ENCODE measurements around the gene SH3PXD2B. TPM values are rescaled to one million over a fixed set of nuclear protein-coding genes. Genes with fewer than 3 reads are reported as not detected.
A peak's percentile ranks its signal among the peaks of the same experiment; 100 is the strongest.
"Not testable (repeated sequence)": the region's sequence is repeated elsewhere in the genome, so short reads cannot be mapped to it uniquely, and the experiment has no call there.

SH3PXD2B gene
- total RNA-seq, 1 donor from 2014 or later: 30.9 TPM

DNA sequence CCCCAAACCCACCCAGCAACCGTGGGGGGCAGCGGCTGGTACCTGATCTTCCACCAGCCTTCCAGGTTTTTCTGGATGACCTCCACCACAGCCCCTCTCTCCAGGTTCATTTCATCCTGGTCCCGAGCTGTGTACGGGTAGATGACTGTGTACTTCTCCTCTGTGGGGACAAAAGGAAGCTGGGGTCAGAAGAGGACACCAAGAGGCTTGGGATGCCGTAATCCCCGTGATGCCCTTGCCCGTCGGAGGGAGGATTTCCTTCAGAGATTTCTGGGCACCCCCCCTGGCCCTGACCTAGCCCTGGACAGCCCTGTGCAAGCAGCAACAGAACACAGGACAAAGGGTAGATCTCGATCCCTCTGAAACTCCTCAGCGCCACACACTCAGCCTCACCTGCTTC, 100.5 kb downstream of the SH3PXD2B start:
- peaks cover 14% of the 10 kb centered on the region for H3K4me1 ChIP-seq
- TF ChIP-seq, protein P1, sequence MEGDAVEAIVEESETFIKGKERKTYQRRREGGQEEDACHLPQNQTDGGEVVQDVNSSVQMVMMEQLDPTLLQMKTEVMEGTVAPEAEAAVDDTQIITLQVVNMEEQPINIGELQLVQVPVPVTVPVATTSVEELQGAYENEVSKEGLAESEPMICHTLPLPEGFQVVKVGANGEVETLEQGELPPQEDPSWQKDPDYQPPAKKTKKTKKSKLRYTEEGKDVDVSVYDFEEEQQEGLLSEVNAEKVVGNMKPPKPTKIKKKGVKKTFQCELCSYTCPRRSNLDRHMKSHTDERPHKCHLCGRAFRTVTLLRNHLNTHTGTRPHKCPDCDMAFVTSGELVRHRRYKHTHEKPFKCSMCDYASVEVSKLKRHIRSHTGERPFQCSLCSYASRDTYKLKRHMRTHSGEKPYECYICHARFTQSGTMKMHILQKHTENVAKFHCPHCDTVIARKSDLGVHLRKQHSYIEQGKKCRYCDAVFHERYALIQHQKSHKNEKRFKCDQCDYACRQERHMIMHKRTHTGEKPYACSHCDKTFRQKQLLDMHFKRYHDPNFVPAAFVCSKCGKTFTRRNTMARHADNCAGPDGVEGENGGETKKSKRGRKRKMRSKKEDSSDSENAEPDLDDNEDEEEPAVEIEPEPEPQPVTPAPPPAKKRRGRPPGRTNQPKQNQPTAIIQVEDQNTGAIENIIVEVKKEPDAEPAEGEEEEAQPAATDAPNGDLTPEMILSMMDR (IDR thresholded peaks at IDR 0.05): no peak
- no peak for TF ChIP-seq POLR2A (IDR thresholded peaks at IDR 0.05)
- TF ChIP-seq POLR2AphosphoS5 (IDR thresholded peaks at IDR 0.05; ENCODE audit: insufficient read depth in 1 of 2, low read depth in 1 of 2): no peak
- peaks cover 0 to 63% of the 10 kb centered on the region in 2 donors for H3K36me3 ChIP-seq
- intact Hi-C loops (cut with DNase I): no loop called here
- no peak for DNase-seq (ENCODE audit: extremely low spot score in 2 of 2)
- H3K27ac ChIP-seq: peak overlapping the region; percentile 62
- H3K4me3 ChIP-seq: no peak overlapping the region
- H3K9me3 ChIP-seq: no peaks in the 10 kb centered on the region
- no peaks in the 10 kb centered on the region for H3K27me3 ChIP-seq

DNA sequence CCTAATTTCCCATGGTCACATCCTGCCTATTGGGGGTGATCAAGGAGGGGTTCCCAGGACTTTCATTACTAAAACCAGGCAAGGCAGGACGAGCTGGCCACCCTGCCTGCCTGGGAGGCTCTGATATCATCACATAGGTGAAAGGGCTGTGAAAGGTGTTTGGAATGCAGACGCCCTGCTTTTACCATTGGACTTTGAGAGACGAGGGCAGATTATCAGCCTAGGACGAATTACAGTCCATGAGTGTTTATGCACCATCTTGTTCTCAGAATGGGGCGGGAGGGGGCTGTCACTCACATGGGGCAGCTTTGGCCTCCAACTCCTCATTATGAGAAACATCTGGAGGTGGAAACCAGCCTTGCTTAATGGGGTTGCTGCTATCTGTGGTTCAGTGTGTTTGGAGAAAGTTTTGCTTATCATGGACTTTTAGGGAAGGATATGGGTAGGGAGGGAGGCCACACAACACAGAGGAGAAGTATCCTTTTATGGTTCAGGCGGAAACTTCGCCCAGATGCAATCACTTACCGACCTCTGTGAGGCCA, 101.0 kb downstream of the SH3PXD2B start:
- intact Hi-C loops (cut with DNase I): no loop called here
- TF ChIP-seq POLR2A (IDR thresholded peaks at IDR 0.05) (no peak), POLR2AphosphoS5 (IDR thresholded peaks at IDR 0.05; ENCODE audit: insufficient read depth in 1 of 2, low read depth in 1 of 2) (no peak)
- TF ChIP-seq, protein P1 (IDR thresholded peaks at IDR 0.05): no peak

DNA sequence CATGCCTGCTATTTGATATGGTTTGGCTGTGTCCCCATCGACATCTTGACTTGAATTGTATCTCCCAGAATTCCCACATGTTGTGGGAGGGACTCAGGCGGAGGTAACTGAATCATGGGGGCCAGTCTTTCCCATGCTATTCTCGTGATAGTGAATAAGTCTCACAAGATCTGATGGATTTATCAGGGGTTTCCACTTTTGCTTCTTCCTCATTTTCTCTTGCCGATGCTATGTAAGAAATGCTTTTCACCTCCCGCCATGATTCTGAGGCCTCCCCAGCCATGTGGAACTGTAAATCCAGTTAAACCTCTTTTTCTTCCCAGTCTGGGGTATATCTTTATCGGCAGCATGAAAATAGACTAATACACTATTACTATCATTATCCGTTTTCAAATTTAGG, 101.8 kb downstream of the SH3PXD2B start:
- Histone ChIP-seq H3K36me3 (peaks cover 0 to 64% of the 10 kb centered on the region in 2 donors), H3K4me1 (peaks cover 14% of the 10 kb centered on the region)
- H3K27ac ChIP-seq; H3K4me3 ChIP-seq; H3K9me3 ChIP-seq; intact Hi-C loops (cut with DNase I); H3K27me3 ChIP-seq; DNase-seq (ENCODE audit: extremely low spot score in 2 of 2): not testable (repeated sequence)

More for the DNA sequence above, 101.0 kb downstream of the SH3PXD2B start:
- H3K9me3 ChIP-seq: no peaks in the 10 kb centered on the region
- H3K4me1 ChIP-seq: peaks cover 14% of the 10 kb centered on the region
- H3K27ac ChIP-seq: peak overlapping the region; percentile 62
- no peak for DNase-seq (ENCODE audit: extremely low spot score in 2 of 2)
- H3K4me3 ChIP-seq: no peak overlapping the region
- H3K36me3 ChIP-seq: peaks cover 0 to 64% of the 10 kb centered on the region in 2 donors
- H3K27me3 ChIP-seq: no peaks in the 10 kb centered on the region

DNA sequence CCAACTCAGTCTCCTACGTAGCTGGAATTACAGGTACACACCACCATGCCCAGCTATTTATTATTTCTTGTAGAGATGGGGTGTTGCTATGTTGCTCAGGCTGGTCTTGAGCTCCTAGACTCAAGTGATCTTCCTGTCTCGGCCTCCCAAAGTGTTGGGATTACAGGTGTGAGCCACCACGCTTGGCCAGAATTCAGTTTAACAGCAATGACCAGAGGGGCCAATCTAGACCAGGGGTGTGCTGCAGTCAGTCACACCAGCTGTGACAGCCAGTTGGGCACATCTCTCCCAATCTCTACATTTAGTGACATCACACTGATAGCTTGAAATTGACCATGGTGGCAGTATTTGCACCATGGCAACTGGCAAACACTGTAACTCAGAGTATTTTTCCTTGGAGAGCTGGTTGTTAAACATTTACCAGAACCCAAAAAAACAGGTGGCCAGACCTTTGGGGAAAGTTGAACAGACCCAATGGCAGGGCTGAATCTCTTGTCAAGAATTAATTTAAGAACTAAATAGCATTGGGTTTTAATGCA, 103.0 kb downstream of the SH3PXD2B start:
- no peak overlapping the region for H3K4me3 ChIP-seq
- TF ChIP-seq, protein P1 (IDR thresholded peaks at IDR 0.05): no peak
- TF ChIP-seq POLR2A (IDR thresholded peaks at IDR 0.05) (no peak), POLR2AphosphoS5 (IDR thresholded peaks at IDR 0.05; ENCODE audit: insufficient read depth in 1 of 2, low read depth in 1 of 2) (no peak)
- H3K27me3 ChIP-seq: no peaks in the 10 kb centered on the region
- H3K27ac ChIP-seq: no peak overlapping the region
- H3K36me3 ChIP-seq: peaks cover 0 to 73% of the 10 kb centered on the region in 2 donors
- peaks cover 9% of the 10 kb centered on the region for H3K4me1 ChIP-seq
- no peaks in the 10 kb centered on the region for H3K9me3 ChIP-seq
- DNase-seq (ENCODE audit: extremely low spot score in 2 of 2): no peak
- intact Hi-C loops (cut with DNase I): no loop called here

DNA sequence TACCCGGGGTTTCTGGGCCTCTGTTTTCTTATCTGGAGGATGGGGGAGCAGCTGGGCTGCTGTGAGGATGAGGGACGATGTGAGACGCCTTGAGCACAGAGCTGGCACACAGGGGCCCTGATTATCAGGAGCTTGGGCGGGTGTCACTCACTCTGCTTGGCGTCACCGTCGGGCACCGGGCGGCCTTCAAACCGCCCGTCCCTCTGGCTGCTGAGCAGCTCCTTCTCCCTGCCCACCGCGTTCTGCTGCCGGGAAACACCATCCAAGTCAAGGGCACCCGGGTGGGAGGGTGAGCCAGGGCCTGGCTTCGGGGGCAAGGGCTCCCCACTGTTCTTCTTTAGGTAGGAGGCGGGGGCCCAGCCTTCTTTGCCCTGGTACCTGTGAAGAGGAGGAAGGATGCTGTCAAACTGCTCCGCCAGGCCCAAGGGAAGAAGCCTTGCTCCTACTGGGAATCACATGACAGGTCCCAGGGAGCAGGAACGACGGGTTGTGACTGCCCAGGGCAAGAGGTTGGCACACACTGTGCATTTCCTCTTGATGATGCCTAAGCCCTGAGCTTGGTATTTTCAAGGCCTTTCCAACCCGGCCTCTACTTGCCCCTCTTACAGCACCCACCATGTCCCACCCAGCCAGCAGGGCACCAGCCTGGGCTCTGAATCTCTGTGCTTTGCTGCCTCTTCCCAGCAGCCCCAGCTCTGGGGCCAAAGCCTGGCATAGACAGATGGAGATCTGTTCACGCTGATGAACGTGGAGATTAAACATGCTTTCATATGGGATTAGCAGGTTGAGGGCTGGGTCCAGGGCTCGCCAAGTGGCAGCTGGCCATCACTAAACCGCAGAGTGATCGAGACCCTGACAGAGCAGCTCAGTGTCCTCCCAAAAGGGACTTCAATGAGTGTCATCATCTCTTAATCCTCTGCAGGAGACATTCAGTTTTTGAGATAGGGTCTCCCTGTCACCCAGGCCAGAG, 103.8 kb downstream of the SH3PXD2B start:
- DNase-seq (ENCODE audit: extremely low spot score in 2 of 2): no peak
- peaks cover 1% of the 10 kb centered on the region for H3K4me1 ChIP-seq
- no peak for TF ChIP-seq POLR2A (IDR thresholded peaks at IDR 0.05)
- no peak for TF ChIP-seq POLR2AphosphoS5 (IDR thresholded peaks at IDR 0.05; ENCODE audit: insufficient read depth in 1 of 2, low read depth in 1 of 2)
- TF ChIP-seq, protein P1 (IDR thresholded peaks at IDR 0.05): no peak
- H3K36me3 ChIP-seq: peaks cover 0 to 76% of the 10 kb centered on the region in 2 donors
- no peaks in the 10 kb centered on the region for H3K9me3 ChIP-seq
- H3K27ac ChIP-seq: no peak overlapping the region
- no peak overlapping the region for H3K4me3 ChIP-seq
- intact Hi-C loops (cut with DNase I): no loop called here
- no peaks in the 10 kb centered on the region for H3K27me3 ChIP-seq

DNA sequence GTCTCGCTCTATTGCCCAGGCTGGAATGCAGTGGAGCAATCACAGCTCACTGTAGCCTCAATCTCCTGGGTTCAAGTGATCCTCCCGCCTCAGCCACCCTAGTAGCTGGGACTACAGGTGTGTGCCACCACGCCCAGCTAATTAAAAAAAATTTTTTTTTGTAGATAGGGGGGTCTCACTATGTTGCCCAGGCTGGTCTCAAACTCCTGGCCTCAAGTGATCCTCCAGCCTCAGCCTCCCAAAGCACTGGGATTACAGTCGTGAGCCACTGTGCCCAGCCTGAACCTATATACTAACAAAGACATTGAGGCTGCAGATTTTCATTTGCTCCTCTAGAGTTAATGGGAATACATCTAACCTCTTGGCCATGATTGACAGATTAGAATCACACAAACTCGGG, 105.6 kb downstream of the SH3PXD2B start:
- H3K9me3 ChIP-seq; H3K4me3 ChIP-seq; H3K27ac ChIP-seq; intact Hi-C loops (cut with DNase I); DNase-seq (ENCODE audit: extremely low spot score in 2 of 2); H3K4me1 ChIP-seq; H3K27me3 ChIP-seq: not testable (repeated sequence)
- peaks cover 0 to 83% of the 10 kb centered on the region in 2 donors for H3K36me3 ChIP-seq

Measured in vagina (tissue), 2 donors.